GF-D8 (cell line): ENCODE results near the gene NPY4R.
"Not testable (repeated sequence)": the region's sequence is repeated elsewhere in the genome, so short reads cannot be mapped to it uniquely, and the experiment has no call there.

ENCODE experiments used
- DNase-seq: peaks from one replicate; lab custom pipeline; 2025; lab: John Stamatoyannopoulos, UW

NPY4R gene

DNA sequence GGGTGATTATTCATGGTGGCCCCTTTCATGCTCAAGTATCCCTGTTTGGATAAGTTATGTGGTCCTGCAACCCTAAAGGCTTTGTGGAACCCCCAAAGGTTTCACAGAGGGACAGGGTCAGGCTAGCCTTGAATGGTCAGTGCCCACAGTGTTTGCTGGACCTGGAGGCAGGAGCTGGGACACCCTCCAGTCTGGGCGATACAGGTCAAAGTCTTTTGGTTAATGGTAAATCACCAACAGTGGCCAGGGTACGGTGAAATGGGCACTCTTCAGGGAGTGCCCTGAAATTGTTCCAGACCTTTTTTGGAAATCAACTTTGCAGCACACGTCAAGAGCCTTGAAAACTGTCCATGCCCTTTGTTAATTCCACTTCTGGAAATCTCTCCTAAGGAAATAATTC lies 8.7 kb downstream of the NPY4R start:
- not testable (repeated sequence) for DNase-seq

DNA sequence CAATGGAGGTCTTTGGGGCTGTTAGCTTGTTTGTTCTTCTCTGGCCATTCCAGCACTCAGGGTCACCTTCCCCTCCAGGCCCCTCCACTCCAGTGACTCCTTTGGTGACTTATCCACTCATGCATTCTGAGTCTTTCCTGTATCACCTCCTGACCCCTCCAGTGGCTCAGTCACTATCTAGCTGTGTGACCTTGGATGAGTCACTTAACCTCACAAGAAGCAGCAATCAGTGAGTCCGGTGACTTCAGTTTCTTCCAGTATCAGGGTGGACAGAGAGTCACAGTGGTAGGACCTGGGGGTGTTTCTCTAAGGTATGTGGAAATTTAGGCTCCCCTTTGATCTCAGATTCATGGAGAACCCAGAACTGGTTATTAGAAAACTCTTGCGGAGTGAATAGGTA lies 9.8 kb downstream of the NPY4R start:
- not testable (repeated sequence) for DNase-seq

GRCh38 chr10:46451365-46451764 lies 14.4 kb downstream of the NPY4R start:
- DNase-seq, result not testable (repeated sequence)

DNA sequence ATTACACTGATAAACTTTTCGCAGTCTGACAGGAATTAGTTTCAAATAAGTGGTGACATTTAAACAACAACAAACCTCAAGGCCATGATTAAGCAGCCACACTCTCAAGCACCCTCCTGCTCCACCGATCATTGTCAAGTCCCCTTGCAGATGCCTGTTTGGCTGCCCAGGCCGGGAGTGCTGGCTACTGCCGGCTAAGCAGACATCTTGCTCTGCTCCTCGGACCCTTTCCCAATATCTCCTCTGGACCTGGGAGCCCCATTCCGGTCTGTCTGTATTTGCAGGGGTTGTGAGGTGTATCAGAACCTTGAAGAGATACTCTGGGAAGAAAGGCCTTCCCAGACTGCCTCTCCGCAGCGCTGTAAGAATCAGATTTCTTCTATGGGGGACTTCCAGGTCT lies 14.9 kb downstream of the NPY4R start:
- not testable (repeated sequence) for DNase-seq

DNA sequence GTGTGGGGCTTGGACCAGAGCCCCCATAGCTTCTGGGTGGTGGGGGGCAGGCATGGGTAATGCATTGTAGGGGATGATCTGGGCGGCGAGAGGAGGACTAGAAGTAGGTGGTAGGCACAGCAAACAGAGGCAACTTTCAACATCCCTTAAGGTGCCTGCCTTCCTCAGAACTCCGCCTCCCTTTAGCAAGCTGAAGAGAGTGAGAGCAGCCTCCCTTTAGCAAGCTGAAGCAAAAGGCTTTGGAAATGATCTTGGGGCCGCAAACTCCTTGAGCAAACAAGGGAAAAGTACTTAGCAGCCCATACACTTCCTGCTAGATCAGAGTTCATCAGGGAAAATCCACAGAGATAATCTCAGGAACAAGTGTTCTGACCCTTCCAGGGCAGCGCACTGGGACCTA lies 18.3 kb downstream of the NPY4R start:
- DNase-seq, result not testable (repeated sequence)

- DNase-seq, result not testable (repeated sequence)
These were observed 20.2 kb downstream of the NPY4R start for GRCh38 chr10:46445389-46446122.

DNA sequence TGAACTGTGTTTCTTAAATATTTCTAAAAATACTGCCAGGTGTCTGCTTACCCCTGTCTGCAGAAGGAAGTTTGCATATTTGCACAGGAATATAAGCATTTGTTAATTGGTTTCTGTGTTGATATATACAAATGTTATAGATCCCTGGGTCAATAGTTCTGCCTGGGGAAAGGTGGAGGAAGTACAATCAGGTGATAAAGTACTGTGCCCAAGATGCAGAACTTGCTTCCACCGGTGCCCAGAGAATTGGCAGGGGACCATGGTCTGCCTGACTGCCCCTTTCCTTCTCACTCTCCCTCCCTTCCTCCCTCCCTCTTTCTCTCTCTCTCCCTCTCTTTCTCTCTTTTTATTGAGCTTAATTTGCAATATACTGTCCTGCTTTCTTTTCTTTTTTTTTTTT lies 22.3 kb downstream of the NPY4R start:
- DNase-seq, result not testable (repeated sequence)

DNA sequence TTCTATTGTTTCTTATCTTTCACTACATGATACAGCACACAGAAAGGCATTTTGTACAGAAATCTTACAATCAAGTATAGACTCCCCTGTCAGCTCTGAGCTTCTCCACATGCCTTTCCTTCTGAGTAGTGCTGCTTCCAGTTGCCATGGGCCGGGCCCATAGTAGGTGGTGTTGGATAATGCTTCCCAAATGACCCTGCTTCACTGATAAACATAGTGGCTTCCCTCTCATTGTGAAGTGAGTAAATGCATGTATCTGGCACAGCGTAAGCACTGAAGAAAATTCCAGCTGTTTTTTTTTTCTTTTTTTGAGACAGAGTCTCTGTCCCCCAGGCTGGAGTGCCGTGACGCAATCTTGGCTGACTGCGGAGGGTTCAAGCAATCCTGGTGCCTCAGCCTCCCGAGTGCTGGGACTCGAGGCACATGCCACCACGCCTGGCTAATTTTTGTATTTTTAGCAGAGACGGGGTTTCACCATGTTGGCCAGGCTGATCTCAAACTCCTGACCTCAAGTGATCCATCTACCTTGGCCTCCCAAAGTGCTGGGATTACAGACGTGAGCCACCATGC lies 23.0 kb downstream of the NPY4R start:
- not testable (repeated sequence) for DNase-seq

- DNase-seq, result not testable (repeated sequence)
These were observed 23.9 kb downstream of the NPY4R start for GRCh38 chr10:46441837-46442278.

DNA sequence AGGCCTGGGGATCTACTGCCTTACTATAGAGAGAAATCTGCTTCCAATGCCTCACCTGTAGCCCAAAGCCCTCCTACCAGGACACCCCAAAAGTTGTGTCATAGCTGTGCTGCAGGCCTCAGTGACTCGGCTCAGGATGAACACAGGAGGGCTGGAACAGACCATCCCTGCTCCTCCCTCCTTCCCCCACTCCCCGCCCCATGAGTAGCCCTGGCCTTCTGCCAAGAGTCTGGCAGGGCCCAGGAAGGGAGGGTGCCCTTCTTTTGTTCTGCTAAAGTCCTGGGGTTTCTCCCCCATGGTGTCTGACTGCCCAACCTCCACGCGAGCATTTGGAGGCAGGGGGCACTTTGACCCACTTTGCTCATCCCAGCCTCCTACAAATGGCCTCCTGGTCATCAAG lies 24.8 kb downstream of the NPY4R start:
- not testable (repeated sequence) for DNase-seq

DNA sequence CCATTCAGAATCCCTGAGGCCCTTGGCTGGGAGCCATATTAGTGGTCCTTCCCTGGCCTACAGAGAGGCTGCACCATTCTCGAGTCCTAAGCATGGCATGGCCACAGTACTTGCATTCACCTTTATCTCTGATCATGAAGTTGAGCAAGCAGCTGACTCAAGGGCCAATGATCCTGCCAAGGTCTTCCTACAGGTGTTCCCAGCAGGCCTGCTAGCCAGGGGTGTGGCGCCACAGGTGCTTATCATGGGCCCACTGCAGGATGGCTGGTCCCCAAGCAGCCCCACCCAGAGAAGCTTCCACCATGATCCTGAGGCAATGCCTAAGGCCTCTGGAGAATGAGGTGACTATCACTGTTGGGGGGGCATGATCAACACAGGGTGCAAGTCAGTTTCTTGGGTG lies 42.2 kb downstream of the NPY4R start:
- DNase-seq, result not testable (repeated sequence)

GRCh38 chr10:46419570-46420379 lies 46.0 kb downstream of the NPY4R start:
- not testable (repeated sequence) for DNase-seq

DNA sequence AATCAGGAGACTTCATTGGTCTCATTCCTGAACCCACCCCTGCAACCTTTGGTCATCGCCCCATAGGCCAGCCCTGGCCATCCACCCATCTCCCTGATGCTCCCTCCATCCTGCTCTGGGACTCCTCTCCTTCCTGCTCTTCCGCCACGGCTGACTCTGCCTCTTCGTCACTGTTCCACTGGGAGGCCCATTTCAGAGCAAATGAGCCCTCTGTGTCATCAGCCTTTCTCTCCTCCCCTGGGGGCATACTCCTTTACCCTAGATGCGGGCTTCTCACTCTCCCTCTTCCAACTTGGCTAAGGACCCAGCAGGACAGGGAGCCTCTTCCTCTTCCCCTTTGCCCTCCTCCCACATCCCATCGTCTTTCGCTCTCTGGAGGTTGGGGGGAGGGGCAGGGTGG lies 47.5 kb downstream of the NPY4R start:
- not testable (repeated sequence) for DNase-seq

DNA sequence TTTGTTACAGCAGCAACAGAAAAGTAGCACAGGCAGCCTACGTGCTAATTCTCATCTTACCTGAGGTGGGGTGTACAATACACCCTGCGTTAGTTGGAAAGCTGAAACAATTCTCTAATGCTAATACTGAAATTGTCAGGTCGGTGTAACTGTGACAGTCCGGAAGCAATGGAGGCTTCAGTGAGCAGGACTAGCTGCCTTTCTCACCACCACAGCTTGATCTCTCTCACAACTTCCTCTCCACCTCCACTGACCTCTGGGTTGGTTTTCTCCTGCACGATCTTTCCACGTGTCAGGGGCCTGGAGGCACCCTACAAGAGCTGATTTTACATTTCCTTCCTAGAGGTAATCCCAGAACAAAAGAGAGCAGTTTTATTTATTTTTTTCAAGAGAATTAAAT lies 50.5 kb downstream of the NPY4R start:
- not testable (repeated sequence) for DNase-seq

- DNase-seq, result not testable (repeated sequence)
These were observed 53.1 kb downstream of the NPY4R start for GRCh38 chr10:46412665-46413064.

GRCh38 chr10:46411123-46411522 lies 54.6 kb downstream of the NPY4R start:
- not testable (repeated sequence) for DNase-seq
